Upper lobe of left lung (tissue), 4 donors: Measurements from ENCODE around the gene CDHR1.

Experiments
- EP300 ChIP-seq, 4 donors: sonication (generic); formaldehyde crosslinking; IDR thresholded peaks; one replicate each; pipeline ENCODE4 v1.5.1; 2017; ENCODE audit warnings: antibody characterized with exemption in 4 of 4, control low read depth in 2 of 4
- POLR2A ChIP-seq, 4 donors: fragments of 450-650 bp; IDR thresholded peaks; one replicate each; pipeline ENCODE4 v1.5.1; 2016 to 2017; ENCODE audit warnings: antibody characterized with exemption in 4 of 4, mild to moderate bottlenecking in 2 of 4
- POLR2AphosphoS5 ChIP-seq, 2 donors: sonication (generic); formaldehyde crosslinking; IDR thresholded peaks; one replicate each; pipeline ENCODE4 v1.5.1; 2017; ENCODE audit warnings: antibody characterized with exemption in 2 of 2
- TF ChIP-seq, protein P1 (sequence below), 6 experiments: fragments of 450-650 bp in 4 of 6; fragments of 200-600 bp in 2 of 6; sonication (generic) in 2 of 6; IDR thresholded peaks; one replicate each; pipeline ENCODE4 v1.5.1; 2016 to 2019; ENCODE audit warnings: antibody characterized with exemption in 6 of 6

DNA sequence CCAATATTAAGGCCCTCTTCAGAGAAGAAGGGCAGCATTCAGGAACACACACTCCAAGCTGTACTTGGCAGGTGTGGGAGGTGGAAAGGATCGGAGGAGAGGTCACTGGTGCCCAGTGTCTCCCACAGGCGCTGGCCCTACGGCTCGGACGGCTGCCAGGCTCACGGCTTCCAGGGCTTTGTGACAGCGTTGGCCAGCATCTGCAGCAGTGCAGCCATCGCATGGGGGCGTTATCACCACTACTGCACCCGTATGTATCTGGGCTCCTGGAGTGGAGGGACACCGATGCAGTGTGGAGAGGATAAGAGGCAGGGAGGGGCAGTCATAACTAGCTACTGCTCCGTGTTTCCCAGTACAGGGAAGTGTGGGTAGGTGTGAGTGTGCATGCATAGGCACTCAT is 54.5 kb downstream of the CDHR1 start:
- TF ChIP-seq POLR2AphosphoS5 (IDR thresholded peaks at IDR 0.05) (no peak), POLR2A (IDR thresholded peaks at IDR 0.05) (no peak), EP300 (IDR thresholded peaks at IDR 0.05) (no peak)
- TF ChIP-seq, protein P1, sequence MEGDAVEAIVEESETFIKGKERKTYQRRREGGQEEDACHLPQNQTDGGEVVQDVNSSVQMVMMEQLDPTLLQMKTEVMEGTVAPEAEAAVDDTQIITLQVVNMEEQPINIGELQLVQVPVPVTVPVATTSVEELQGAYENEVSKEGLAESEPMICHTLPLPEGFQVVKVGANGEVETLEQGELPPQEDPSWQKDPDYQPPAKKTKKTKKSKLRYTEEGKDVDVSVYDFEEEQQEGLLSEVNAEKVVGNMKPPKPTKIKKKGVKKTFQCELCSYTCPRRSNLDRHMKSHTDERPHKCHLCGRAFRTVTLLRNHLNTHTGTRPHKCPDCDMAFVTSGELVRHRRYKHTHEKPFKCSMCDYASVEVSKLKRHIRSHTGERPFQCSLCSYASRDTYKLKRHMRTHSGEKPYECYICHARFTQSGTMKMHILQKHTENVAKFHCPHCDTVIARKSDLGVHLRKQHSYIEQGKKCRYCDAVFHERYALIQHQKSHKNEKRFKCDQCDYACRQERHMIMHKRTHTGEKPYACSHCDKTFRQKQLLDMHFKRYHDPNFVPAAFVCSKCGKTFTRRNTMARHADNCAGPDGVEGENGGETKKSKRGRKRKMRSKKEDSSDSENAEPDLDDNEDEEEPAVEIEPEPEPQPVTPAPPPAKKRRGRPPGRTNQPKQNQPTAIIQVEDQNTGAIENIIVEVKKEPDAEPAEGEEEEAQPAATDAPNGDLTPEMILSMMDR (IDR thresholded peaks at IDR 0.05) = no peak
